Measurements from ENCODE around the gene HPS5.

Gene HPS5

DNA sequence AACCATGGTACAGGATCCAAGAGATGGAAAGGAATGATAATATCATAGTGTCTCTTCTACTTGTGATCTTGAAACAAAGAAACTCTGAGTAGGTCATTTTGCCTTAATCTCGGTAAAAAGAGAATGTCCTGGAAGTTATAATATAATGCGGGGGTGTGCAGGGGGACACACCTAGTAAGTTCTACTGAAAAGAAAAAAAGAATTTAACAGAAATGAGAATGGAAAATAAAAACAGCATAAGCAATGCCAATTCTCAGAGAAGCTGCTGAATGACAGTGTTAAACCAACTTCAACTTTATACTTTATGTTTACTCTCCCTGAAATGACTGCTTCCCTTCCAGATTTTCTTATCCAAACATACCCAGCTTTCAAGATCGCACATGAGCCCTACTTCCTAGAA, 2.0 kb downstream of the HPS5 start:
- H3K4me3 ChIP-seq (ENCODE audit: low read length): peak overlapping the region; percentile 95
- H3K9ac ChIP-seq (ENCODE audit: low read length): peak overlapping the region; percentile 94
- H3K36me3 ChIP-seq (ENCODE audit: control insufficient read depth, insufficient read depth, low read length, severe bottlenecking): no peaks in the 10 kb centered on the region
- no peaks in the 10 kb centered on the region for H3K9me3 ChIP-seq (ENCODE audit: control insufficient read depth, low read length)
- no peaks in the 10 kb centered on the region for H3K27me3 ChIP-seq (replicated peaks; ENCODE audit: control insufficient read depth, insufficient read depth, low read length)
- DNase-seq (ENCODE audit: low read depth): no peak
- H3K4me1 ChIP-seq (ENCODE audit: control insufficient read depth, insufficient read depth, low read length): peaks cover 50% of the 10 kb centered on the region

GRCh38 chr11:18317551-18317950, 4.4 kb downstream of the HPS5 start:
- no peak for DNase-seq (ENCODE audit: low read depth)

DNA sequence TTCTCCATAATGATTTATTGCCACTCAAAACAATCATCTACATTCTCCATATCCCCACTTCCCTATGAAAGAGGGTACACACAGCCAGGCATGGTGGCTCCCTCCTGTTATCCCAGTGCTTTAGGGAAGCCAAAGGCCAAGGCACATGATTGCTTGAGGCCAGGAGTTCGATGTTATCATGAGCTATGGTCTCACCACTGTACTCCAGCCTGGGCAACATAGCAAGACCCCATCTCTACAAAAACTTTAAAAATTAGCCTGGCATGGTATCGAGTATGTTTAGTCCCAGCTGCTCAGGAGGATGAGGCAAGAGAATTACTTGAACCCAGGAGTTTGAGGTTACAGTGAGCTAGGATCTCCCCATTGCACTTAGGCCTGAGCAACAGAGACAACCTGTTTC, 6.0 kb downstream of the HPS5 start:
- no peak overlapping the region for H3K9ac ChIP-seq (ENCODE audit: low read length)
- H3K4me1 ChIP-seq (ENCODE audit: control insufficient read depth, insufficient read depth, low read length): peaks cover 62% of the 10 kb centered on the region
- no peaks in the 10 kb centered on the region for H3K27me3 ChIP-seq (replicated peaks; ENCODE audit: control insufficient read depth, insufficient read depth, low read length)
- no peaks in the 10 kb centered on the region for H3K9me3 ChIP-seq (ENCODE audit: control insufficient read depth, low read length)
- H3K4me3 ChIP-seq (ENCODE audit: low read length): no peak overlapping the region
- H3K36me3 ChIP-seq (ENCODE audit: control insufficient read depth, insufficient read depth, low read length, severe bottlenecking): peaks cover 4% of the 10 kb centered on the region
- no peak for DNase-seq (ENCODE audit: low read depth)

More at GRCh38 chr11:18317551-18317950, 4.4 kb downstream of the HPS5 start:
- Histone ChIP-seq H3K27me3 (replicated peaks; ENCODE audit: control insufficient read depth, insufficient read depth, low read length) (no peaks in the 10 kb centered on the region), H3K4me3 (ENCODE audit: low read length) (no peak overlapping the region), H3K4me1 (ENCODE audit: control insufficient read depth, insufficient read depth, low read length) (peaks cover 52% of the 10 kb centered on the region), H3K36me3 (ENCODE audit: control insufficient read depth, insufficient read depth, low read length, severe bottlenecking) (no peaks in the 10 kb centered on the region), H3K9me3 (ENCODE audit: control insufficient read depth, low read length) (no peaks in the 10 kb centered on the region), H3K9ac (ENCODE audit: low read length) (no peak overlapping the region)

DNA sequence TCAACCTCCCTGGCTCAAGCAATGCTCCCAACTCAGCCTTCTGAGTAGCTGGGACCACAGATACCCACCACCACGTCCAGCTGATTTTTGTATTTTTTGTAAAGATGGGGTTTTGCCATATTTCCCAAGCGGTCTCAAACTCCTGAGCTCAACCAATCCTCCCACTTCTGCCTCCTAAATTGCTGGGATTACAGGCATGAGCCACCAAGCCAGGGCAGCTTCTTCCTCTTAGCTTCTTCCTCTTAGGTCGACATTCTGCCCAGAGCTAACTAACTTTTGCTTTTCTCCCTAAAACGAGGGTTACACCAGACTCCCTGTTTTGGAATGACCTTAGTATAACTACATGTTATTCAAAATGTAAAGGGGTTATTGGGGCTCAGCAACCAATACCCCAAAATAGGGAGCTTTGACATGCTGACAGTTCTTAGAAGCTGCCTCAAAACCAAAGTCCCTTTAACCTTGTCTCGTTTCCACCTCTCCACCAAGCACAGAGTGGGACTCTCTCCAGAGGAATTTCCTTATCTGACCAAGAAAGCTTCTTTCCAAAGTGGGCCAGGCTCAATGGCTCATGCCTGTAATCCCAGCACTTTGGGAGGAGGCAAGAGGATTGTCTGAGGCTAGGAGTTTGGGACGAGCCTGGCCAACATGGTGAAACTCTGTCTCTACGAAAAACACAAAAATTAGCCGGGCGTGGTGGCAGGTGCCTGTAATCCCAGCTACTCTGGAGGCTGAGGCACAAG, 7.0 kb downstream of the HPS5 start:
- Histone ChIP-seq H3K4me3 (ENCODE audit: low read length) (no peak overlapping the region), H3K36me3 (ENCODE audit: control insufficient read depth, insufficient read depth, low read length, severe bottlenecking) (peaks cover 13% of the 10 kb centered on the region), H3K27me3 (replicated peaks; ENCODE audit: control insufficient read depth, insufficient read depth, low read length) (no peaks in the 10 kb centered on the region), H3K9ac (ENCODE audit: low read length) (no peak overlapping the region), H3K4me1 (ENCODE audit: control insufficient read depth, insufficient read depth, low read length) (peaks cover 55% of the 10 kb centered on the region), H3K9me3 (ENCODE audit: control insufficient read depth, low read length) (no peaks in the 10 kb centered on the region)
- no peak for DNase-seq (ENCODE audit: low read depth)

DNA sequence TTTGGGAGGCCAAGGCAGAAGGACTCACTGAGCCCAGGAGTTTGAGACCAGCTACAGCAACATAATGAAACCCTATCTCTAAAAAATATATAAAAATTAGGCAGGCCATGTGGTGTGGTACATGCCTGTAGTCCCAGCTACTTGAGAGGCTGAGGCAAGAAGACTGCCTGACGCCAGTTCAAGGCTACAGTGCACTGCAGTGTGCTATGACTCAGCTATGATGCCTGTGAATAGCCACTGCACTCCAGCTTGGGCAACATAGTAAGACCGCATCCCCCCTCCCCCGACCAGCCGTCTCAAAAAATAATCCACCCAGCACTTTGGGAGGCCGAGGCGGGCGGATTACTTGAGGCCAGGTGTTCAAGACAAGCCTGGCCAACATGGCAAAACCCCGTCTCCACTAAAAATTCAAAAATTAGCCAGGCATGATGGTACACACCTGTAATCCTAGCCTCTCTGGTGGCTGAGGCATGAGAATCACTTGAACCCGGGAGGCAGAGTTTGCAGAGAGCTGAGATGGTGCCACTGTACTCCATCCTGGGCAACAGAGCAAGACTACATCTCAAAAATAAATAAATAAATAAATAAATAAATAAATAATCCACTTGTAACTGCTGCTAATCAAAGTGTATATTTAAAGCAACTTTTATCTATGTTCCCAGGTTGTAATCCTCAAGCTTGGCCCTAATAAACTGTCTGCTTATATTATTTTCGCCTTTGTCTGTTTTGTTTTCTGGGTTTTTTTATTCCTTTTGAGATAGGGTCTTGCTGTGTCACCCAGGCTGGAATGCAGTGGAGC, 7.8 kb downstream of the HPS5 start:
- no peaks in the 10 kb centered on the region for H3K27me3 ChIP-seq (replicated peaks; ENCODE audit: control insufficient read depth, insufficient read depth, low read length)
- no peak overlapping the region for H3K9ac ChIP-seq (ENCODE audit: low read length)
- peaks cover 47% of the 10 kb centered on the region for H3K4me1 ChIP-seq (ENCODE audit: control insufficient read depth, insufficient read depth, low read length)
- H3K36me3 ChIP-seq (ENCODE audit: control insufficient read depth, insufficient read depth, low read length, severe bottlenecking): peaks cover 21% of the 10 kb centered on the region
- no peaks in the 10 kb centered on the region for H3K9me3 ChIP-seq (ENCODE audit: control insufficient read depth, low read length)
- no peak for DNase-seq (ENCODE audit: low read depth)
- no peak overlapping the region for H3K4me3 ChIP-seq (ENCODE audit: low read length)

- peak overlapping the region; percentile 78 for H3K9ac ChIP-seq (ENCODE audit: low read length)
Measured at GRCh38 chr11:18312663-18313420, 9.1 kb downstream of the HPS5 start.

GRCh38 chr11:18312012-18312411, 9.9 kb downstream of the HPS5 start:
- H3K36me3 ChIP-seq (ENCODE audit: control insufficient read depth, insufficient read depth, low read length, severe bottlenecking): peaks cover 43% of the 10 kb centered on the region
- peak overlapping the region; percentile 78 for H3K9ac ChIP-seq (ENCODE audit: low read length)
- no peaks in the 10 kb centered on the region for H3K9me3 ChIP-seq (ENCODE audit: control insufficient read depth, low read length)
- no peak for DNase-seq (ENCODE audit: low read depth)
- peak overlapping the region; percentile 60 for H3K4me3 ChIP-seq (ENCODE audit: low read length)
- H3K4me1 ChIP-seq (ENCODE audit: control insufficient read depth, insufficient read depth, low read length): peaks cover 42% of the 10 kb centered on the region
- no peaks in the 10 kb centered on the region for H3K27me3 ChIP-seq (replicated peaks; ENCODE audit: control insufficient read depth, insufficient read depth, low read length)

More at GRCh38 chr11:18312663-18313420, 9.1 kb downstream of the HPS5 start:
- Histone ChIP-seq H3K9me3 (ENCODE audit: control insufficient read depth, low read length) (no peaks in the 10 kb centered on the region), H3K4me1 (ENCODE audit: control insufficient read depth, insufficient read depth, low read length) (peaks cover 42% of the 10 kb centered on the region), H3K36me3 (ENCODE audit: control insufficient read depth, insufficient read depth, low read length, severe bottlenecking) (peaks cover 34% of the 10 kb centered on the region), H3K27me3 (replicated peaks; ENCODE audit: control insufficient read depth, insufficient read depth, low read length) (no peaks in the 10 kb centered on the region), H3K4me3 (ENCODE audit: low read length) (peak overlapping the region; percentile 60)
- peak; percentile 80 for DNase-seq (ENCODE audit: low read depth)

DNA sequence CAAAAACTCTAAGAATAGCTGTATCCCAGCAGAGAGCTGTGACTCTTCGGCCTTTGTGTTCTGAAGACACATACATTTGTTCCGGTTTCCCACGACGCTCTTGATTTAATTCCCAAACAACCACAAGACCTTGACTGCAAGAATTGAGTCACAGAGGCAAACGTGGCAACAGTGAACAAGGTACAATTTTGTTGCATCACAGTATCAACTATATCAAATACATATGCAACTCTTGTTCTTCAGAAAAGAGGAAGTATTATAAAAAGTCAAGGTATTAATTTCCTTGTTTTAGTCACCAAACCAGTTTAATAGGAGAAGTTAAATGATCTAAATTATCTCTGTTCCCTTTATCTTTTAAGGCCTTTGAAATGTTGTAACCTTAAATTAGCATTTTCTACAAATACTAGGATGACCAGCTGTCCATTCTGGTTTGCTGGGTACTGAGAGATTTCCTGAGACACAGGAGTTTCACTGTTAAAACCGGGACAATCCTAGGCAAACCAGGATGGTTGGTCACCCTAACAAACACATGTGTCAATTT, 11.1 kb downstream of the HPS5 start:
- H3K9me3 ChIP-seq (ENCODE audit: control insufficient read depth, low read length): no peaks in the 10 kb centered on the region
- no peaks in the 10 kb centered on the region for H3K27me3 ChIP-seq (replicated peaks; ENCODE audit: control insufficient read depth, insufficient read depth, low read length)
- H3K9ac ChIP-seq (ENCODE audit: low read length): no peak overlapping the region
- DNase-seq (ENCODE audit: low read depth): peak; percentile 61
- peaks cover 42% of the 10 kb centered on the region for H3K4me1 ChIP-seq (ENCODE audit: control insufficient read depth, insufficient read depth, low read length)
- H3K4me3 ChIP-seq (ENCODE audit: low read length): no peak overlapping the region
- H3K36me3 ChIP-seq (ENCODE audit: control insufficient read depth, insufficient read depth, low read length, severe bottlenecking): peaks cover 54% of the 10 kb centered on the region

- Histone ChIP-seq H3K4me3 (ENCODE audit: low read length) (no peak overlapping the region), H3K36me3 (ENCODE audit: control insufficient read depth, insufficient read depth, low read length, severe bottlenecking) (peaks cover 65% of the 10 kb centered on the region), H3K4me1 (ENCODE audit: control insufficient read depth, insufficient read depth, low read length) (peaks cover 36% of the 10 kb centered on the region), H3K9me3 (ENCODE audit: control insufficient read depth, low read length) (no peaks in the 10 kb centered on the region), H3K27me3 (replicated peaks; ENCODE audit: control insufficient read depth, insufficient read depth, low read length) (no peaks in the 10 kb centered on the region), H3K9ac (ENCODE audit: low read length) (no peak overlapping the region)
- no peak for DNase-seq (ENCODE audit: low read depth)
Measured at GRCh38 chr11:18309691-18310090, 12.2 kb downstream of the HPS5 start.

DNA sequence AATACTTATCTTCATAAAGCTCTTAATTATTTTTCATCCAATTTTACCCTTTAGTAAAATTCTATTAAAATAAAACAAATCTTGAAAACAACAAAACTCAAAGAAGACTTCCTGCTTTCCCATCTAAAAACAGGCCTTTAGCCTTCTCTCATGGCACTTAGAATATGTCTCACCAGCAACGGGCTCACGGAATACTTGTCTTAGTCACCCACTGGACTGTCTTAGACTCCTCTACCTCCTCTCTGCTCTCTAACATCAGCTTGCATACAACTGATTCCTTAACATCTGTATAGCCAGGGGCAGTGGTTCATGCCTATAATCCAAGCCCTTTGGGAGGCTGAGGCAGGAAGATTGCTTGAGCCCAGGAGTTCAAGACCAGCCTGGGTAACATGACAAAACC, 13.7 kb downstream of the HPS5 start:
- H3K27me3 ChIP-seq (replicated peaks; ENCODE audit: control insufficient read depth, insufficient read depth, low read length): no peaks in the 10 kb centered on the region
- H3K36me3 ChIP-seq (ENCODE audit: control insufficient read depth, insufficient read depth, low read length, severe bottlenecking): peaks cover 78% of the 10 kb centered on the region
- DNase-seq (ENCODE audit: low read depth): no peak
- no peak overlapping the region for H3K4me3 ChIP-seq (ENCODE audit: low read length)
- H3K9ac ChIP-seq (ENCODE audit: low read length): no peak overlapping the region
- no peaks in the 10 kb centered on the region for H3K9me3 ChIP-seq (ENCODE audit: control insufficient read depth, low read length)
- H3K4me1 ChIP-seq (ENCODE audit: control insufficient read depth, insufficient read depth, low read length): peaks cover 25% of the 10 kb centered on the region
